SH-SY5Y (cell line): Measurements from ENCODE around the gene PFKFB4.

Experiments used
- GATA2 ChIP-seq: IDR thresholded peaks from 2 replicates; pipeline ENCODE4 v1.6.1; 2011; ENCODE audit warnings: mild to moderate bottlenecking, low read depth, low read length
- GATA3 ChIP-seq: IDR thresholded peaks from 2 replicates; pipeline ENCODE4 v1.6.1; 2011; ENCODE audit warnings: low read depth, mild to moderate bottlenecking, low read length, moderate library complexity

DNA sequence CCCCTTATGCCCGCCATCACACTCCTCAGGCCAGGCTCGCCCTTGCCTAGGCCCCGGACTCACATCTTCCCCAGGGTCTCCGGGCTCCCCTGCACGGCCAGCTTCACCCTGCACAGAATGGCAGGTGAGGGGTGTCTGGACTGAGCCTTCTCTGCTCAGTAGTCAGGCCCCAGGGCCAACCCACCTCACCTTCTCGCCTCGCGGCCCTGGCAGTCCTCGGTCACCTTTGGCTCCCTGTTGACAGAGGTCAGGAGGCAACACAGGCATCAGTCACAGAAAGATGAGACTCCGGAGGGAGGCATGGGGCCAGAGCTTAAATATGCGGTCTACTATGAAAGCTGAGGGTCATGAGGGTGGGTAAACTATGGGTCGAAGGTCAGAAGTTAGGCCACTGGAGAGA is 15.3 kb upstream of the PFKFB4 start:
- TF ChIP-seq GATA3 (no peak), GATA2 (no peak)
